Hepatocyte (in vitro differentiated cells): ENCODE data around the gene PPP1R2. TPM values are rescaled to one million over a fixed set of nuclear protein-coding genes. Genes with fewer than 3 reads are reported as not detected.

ENCODE experiments used
- DNase-seq: peaks from one replicate; pipeline ENCODE4 v3.0.0-alpha.2; 2016; ENCODE audit warnings: low spot score
- H2AFZ ChIP-seq: fragments of 200-600 bp; sonication (generic); 2 replicates; pipeline ENCODE4 v1.6.0; 2016; ENCODE audit warnings: antibody characterized with exemption, mild to moderate bottlenecking
- H3K27ac ChIP-seq: fragments of 200-600 bp; sonication (generic); 2 replicates; pipeline ENCODE4 v1.5.1; 2016; ENCODE audit warnings: mild to moderate bottlenecking
- H3K27me3 ChIP-seq: fragments of 200-600 bp; sonication (generic); 2 replicates; pipeline ENCODE4 v1.6.1; 2016
- H3K36me3 ChIP-seq: fragments of 200-600 bp; sonication (generic); replicated peaks from 2 replicates; pipeline ENCODE4 v1.5.1; 2016; ENCODE audit warnings: low read depth; ENCODE audit not compliant: insufficient read depth
- H3K4me1 ChIP-seq: fragments of 200-600 bp; sonication (generic); 2 replicates; pipeline ENCODE4 v1.5.1; 2016; ENCODE audit warnings: mild to moderate bottlenecking, moderate library complexity; ENCODE audit not compliant: insufficient read depth
- H3K4me2 ChIP-seq: fragments of 200-600 bp; sonication (generic); 2 replicates; pipeline ENCODE4 v1.6.0; 2016
- H3K4me3 ChIP-seq: fragments of 200-600 bp; sonication (generic); 2 replicates; pipeline ENCODE4 v1.5.1; 2016; ENCODE audit warnings: mild to moderate bottlenecking
- H3K79me2 ChIP-seq: fragments of 200-600 bp; sonication (generic); 2 replicates; pipeline ENCODE4 v1.6.0; 2017; ENCODE audit warnings: mild to moderate bottlenecking
- H3K9me2 ChIP-seq: fragments of 200-600 bp; sonication (generic); replicated peaks from 2 replicates; pipeline ENCODE4 v1.6.0; 2017; ENCODE audit warnings: mild to moderate bottlenecking; ENCODE audit not compliant: insufficient read depth
- H3K9me3 ChIP-seq: fragments of 200-600 bp; sonication (generic); 2 replicates; pipeline ENCODE4 v1.5.1; 2016; ENCODE audit warnings: low read depth, mild to moderate bottlenecking
- H4K20me1 ChIP-seq: fragments of 200-600 bp; sonication (generic); 2 replicates; pipeline ENCODE4 v1.6.0; 2016; ENCODE audit warnings: mild to moderate bottlenecking; ENCODE audit not compliant: insufficient read depth, poor library complexity, severe bottlenecking
- CTCF ChIP-seq: fragments of 200-600 bp; sonication (generic); IDR thresholded peaks from 2 replicates; pipeline ENCODE4 v1.5.1; 2016; ENCODE audit warnings: antibody characterized with exemption, mild to moderate bottlenecking; ENCODE audit not compliant: poor library complexity
- EZH2 ChIP-seq: fragments of 200-600 bp; sonication (generic); IDR thresholded peaks from 2 replicates; pipeline ENCODE4 v1.6.1; 2016; ENCODE audit warnings: antibody characterized with exemption, mild to moderate bottlenecking, borderline replicate concordance
- EZH2phosphoT487 ChIP-seq: fragments of 200-600 bp; sonication (generic); IDR thresholded peaks from one replicate; pipeline ENCODE4 v1.6.1; 2018; ENCODE audit warnings: antibody characterized with exemption, mild to moderate bottlenecking, low read depth, moderate library complexity; ENCODE audit not compliant: unreplicated experiment, severe bottlenecking
- WGBS: methylation state at CpG from one replicate; pipeline ENCODE4 v1.1.6; 2016; ENCODE audit warnings: low lambda C conversion rate; ENCODE audit errors: missing lambda C conversion rate; 5-methylcytosine and 5-hydroxymethylcytosine counted together
- polyA plus RNA-seq: library from polyadenylated mRNA; unstranded; fragments of >200 nt; fragmentation: Nextera tagmentation; extraction: Ambion mirVana; gene quantifications from 2 replicates; pipeline ENCODE4 v1.2.1, GENCODE V29; 2016
- total RNA-seq: library from RNA; depleted of rRNA; stranded (reverse); fragments of >200 nt; gene quantifications from 2 replicates; pipeline ENCODE4 v1.2.3, GENCODE V29; 2014

Gene PPP1R2
- total and polyA plus RNA-seq, 2 experiments from 2014 or later: 49.1 to 53.4 TPM

GRCh38 chr3:195583831-195584542 lies 40.9 kb upstream of the PPP1R2 start, which contains the start of gene APOD:
Gene APOD (minus strand): TSS chr3:195583940. CDS start chr3:195579461, 4,479 bp downstream.
- TF ChIP-seq EZH2 (no peak), CTCF (no peak), EZH2phosphoT487 (no peak)
- no peaks in the 10 kb centered on the region for H3K9me3 ChIP-seq
- peak within 1 kb of the TSS; percentile 33 for H3K4me2 ChIP-seq
- no peaks in the 10 kb centered on the region for H3K79me2 ChIP-seq
- H3K27ac ChIP-seq: peak within 1 kb of the TSS; percentile 80
- H3K4me1 ChIP-seq: peaks cover 19% of the 10 kb centered on the region
- H3K27me3 ChIP-seq: no peaks in the 10 kb centered on the region
- no peaks in the 10 kb centered on the region for H3K9me2 ChIP-seq
- peak; percentile 41 for DNase-seq
- H2AFZ ChIP-seq: peak within 1 kb of the TSS; percentile 67
- 48% methylated on average over 16 of the region's 16 CpGs for WGBS
- no peaks in the 10 kb centered on the region for H4K20me1 ChIP-seq
- H3K36me3 ChIP-seq: no peaks in the 10 kb centered on the region
- H3K4me3 ChIP-seq: no peak within 1 kb of the TSS

- TF ChIP-seq EZH2phosphoT487 (no peak), EZH2 (no peak)
- Histone ChIP-seq H3K4me2 (no peak overlapping the region), H3K4me3 (no peak overlapping the region), H3K27me3 (no peaks in the 10 kb centered on the region), H3K79me2 (no peaks in the 10 kb centered on the region), H3K27ac (peak overlapping the region; percentile 80), H3K36me3 (no peaks in the 10 kb centered on the region), H3K4me1 (peaks cover 17% of the 10 kb centered on the region), H2AFZ (no peak overlapping the region), H3K9me3 (no peaks in the 10 kb centered on the region), H3K9me2 (no peaks in the 10 kb centered on the region), H4K20me1 (no peaks in the 10 kb centered on the region)
- WGBS: 77% methylated on average over 9 of the region's 9 CpGs
- no peak for DNase-seq
These were observed 39.8 kb upstream of the PPP1R2 start for GRCh38 chr3:195582947-195583346.

- Histone ChIP-seq H3K27me3 (no peaks in the 10 kb centered on the region), H3K36me3 (no peaks in the 10 kb centered on the region), H4K20me1 (no peaks in the 10 kb centered on the region), H3K79me2 (no peaks in the 10 kb centered on the region), H3K9me2 (no peaks in the 10 kb centered on the region), H3K27ac (no peak overlapping the region), H3K9me3 (no peaks in the 10 kb centered on the region), H3K4me1 (peaks cover 17% of the 10 kb centered on the region), H3K4me2 (no peak overlapping the region), H2AFZ (no peak overlapping the region), H3K4me3 (no peak overlapping the region)
- TF ChIP-seq EZH2: no peak
- no peak for TF ChIP-seq EZH2phosphoT487
- TF ChIP-seq CTCF: no peak
- 69% methylated on average over 6 of the region's 6 CpGs for WGBS
- no peak for DNase-seq
These were observed 37.8 kb upstream of the PPP1R2 start for GRCh38 chr3:195580744-195581443.

- Histone ChIP-seq H3K9me2 (no peaks in the 10 kb centered on the region), H3K79me2 (no peaks in the 10 kb centered on the region), H3K27me3 (no peaks in the 10 kb centered on the region), H3K9me3 (no peaks in the 10 kb centered on the region), H3K36me3 (no peaks in the 10 kb centered on the region), H3K4me2 (no peak overlapping the region), H2AFZ (no peak overlapping the region), H4K20me1 (no peaks in the 10 kb centered on the region), H3K27ac (no peak overlapping the region), H3K4me1 (peaks cover 8% of the 10 kb centered on the region), H3K4me3 (no peak overlapping the region)
- DNase-seq: no peak
- 92% methylated on average over 12 of the region's 12 CpGs for WGBS
- TF ChIP-seq CTCF (no peak), EZH2 (no peak), EZH2phosphoT487 (no peak)
These were observed 36.2 kb upstream of the PPP1R2 start for GRCh38 chr3:195579281-195579680.
